C4-2B (cell line): ENCODE data around the gene FBXW4.

Source experiments
- ZFX ChIP-seq: fragments of 450-650 bp; IDR thresholded peaks from 2 replicates; pipeline ENCODE4 v1.6.1; 2017
- TF ChIP-seq, protein P1 (sequence below): fragments of 450-650 bp; conservative IDR thresholded peaks from 2 replicates; pipeline ENCODE4 v1.5.1; 2017; ENCODE audit warnings: mild to moderate bottlenecking

DNA sequence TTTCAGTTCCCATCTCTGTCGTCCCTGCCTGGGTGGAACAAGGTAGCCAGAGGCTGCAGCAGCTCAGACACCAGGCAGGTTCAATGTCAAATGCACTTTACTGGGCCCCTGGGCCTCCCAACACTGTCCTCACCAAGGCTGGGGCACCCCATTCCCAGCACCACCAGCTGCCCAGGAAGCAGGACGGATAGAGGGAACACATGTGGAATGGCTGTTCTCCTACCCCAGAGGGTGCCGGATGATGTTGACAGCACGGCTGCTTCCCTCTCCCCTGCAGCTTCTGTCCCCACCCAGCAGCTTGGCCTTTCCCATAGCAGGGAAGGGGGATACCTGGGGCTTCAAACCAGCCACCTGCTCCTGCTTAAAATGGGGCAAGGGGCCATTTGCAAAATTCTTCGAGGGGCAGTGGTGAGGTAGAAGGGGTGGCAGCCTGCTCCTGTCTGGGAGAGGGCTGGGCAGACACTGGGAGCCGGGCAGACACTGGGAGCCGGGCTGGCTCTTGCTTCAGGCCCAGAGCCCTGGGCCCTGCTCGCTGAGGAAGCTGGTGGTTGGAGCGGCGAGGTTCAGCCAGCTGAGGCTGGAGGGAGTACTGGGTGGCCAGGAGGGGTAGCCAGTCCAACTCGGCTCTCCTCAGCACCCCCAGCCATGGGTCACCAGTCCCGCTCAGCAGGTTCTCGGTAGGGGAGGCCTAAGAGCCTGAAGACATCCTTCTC is 116.0 kb downstream of the FBXW4 start:
- TF ChIP-seq, protein P1, sequence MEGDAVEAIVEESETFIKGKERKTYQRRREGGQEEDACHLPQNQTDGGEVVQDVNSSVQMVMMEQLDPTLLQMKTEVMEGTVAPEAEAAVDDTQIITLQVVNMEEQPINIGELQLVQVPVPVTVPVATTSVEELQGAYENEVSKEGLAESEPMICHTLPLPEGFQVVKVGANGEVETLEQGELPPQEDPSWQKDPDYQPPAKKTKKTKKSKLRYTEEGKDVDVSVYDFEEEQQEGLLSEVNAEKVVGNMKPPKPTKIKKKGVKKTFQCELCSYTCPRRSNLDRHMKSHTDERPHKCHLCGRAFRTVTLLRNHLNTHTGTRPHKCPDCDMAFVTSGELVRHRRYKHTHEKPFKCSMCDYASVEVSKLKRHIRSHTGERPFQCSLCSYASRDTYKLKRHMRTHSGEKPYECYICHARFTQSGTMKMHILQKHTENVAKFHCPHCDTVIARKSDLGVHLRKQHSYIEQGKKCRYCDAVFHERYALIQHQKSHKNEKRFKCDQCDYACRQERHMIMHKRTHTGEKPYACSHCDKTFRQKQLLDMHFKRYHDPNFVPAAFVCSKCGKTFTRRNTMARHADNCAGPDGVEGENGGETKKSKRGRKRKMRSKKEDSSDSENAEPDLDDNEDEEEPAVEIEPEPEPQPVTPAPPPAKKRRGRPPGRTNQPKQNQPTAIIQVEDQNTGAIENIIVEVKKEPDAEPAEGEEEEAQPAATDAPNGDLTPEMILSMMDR: no peak
- TF ChIP-seq ZFX: no peak
